ENCODE data around the gene GIPC3.

Gene GIPC3

GRCh38 chr19:3641515-3642269 is 56.4 kb downstream of the GIPC3 start:
- DNase-seq, result no peak

GRCh38 chr19:3642296-3642695 is 57.0 kb downstream of the GIPC3 start:
- DNase-seq, result no peak
